Measurements from ENCODE around the gene CSF2RB.

Gene CSF2RB

DNA sequence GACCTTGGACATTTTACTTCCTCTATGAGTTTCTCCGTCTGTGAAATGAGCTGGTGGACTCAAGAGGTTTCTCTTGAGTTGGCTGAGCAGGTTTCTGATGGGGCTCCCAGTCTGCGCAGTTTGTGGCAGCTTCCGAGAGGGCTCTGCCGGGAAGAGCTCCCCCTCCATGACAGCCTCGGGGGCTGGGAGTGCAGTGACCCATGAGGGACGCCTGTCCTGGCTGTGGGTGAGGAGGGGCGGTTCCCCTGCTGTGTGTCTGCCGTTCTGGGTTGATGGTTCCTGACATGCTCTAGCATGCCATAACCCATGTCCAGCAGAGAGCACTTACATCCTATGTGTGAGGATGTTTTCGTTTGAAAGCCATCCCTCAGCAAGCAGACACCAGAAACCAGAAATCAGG, 14.8 kb downstream of the CSF2RB start:
- no peaks in the 10 kb centered on the region for H3K36me3 ChIP-seq (ENCODE audit: low read depth)
- H3K9me3 ChIP-seq (ENCODE audit: severe bottlenecking): no peaks in the 10 kb centered on the region
- H3K27ac ChIP-seq (ENCODE audit: poor library complexity, severe bottlenecking): no peak overlapping the region
- no peak for ATAC-seq (ENCODE audit: low read depth)
- no peaks in the 10 kb centered on the region for H3K4me1 ChIP-seq (ENCODE audit: insufficient read depth, poor library complexity, severe bottlenecking)
- no peak overlapping the region for H3K4me3 ChIP-seq (ENCODE audit: severe bottlenecking)
- TF ChIP-seq, protein P1, sequence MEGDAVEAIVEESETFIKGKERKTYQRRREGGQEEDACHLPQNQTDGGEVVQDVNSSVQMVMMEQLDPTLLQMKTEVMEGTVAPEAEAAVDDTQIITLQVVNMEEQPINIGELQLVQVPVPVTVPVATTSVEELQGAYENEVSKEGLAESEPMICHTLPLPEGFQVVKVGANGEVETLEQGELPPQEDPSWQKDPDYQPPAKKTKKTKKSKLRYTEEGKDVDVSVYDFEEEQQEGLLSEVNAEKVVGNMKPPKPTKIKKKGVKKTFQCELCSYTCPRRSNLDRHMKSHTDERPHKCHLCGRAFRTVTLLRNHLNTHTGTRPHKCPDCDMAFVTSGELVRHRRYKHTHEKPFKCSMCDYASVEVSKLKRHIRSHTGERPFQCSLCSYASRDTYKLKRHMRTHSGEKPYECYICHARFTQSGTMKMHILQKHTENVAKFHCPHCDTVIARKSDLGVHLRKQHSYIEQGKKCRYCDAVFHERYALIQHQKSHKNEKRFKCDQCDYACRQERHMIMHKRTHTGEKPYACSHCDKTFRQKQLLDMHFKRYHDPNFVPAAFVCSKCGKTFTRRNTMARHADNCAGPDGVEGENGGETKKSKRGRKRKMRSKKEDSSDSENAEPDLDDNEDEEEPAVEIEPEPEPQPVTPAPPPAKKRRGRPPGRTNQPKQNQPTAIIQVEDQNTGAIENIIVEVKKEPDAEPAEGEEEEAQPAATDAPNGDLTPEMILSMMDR (IDR thresholded peaks at IDR 0.05; ENCODE audit: poor library complexity, severe bottlenecking): no peak
- no peaks in the 10 kb centered on the region for H3K27me3 ChIP-seq (ENCODE audit: insufficient read depth, poor library complexity, severe bottlenecking)
- no peak for DNase-seq (ENCODE audit: low spot score)

DNA sequence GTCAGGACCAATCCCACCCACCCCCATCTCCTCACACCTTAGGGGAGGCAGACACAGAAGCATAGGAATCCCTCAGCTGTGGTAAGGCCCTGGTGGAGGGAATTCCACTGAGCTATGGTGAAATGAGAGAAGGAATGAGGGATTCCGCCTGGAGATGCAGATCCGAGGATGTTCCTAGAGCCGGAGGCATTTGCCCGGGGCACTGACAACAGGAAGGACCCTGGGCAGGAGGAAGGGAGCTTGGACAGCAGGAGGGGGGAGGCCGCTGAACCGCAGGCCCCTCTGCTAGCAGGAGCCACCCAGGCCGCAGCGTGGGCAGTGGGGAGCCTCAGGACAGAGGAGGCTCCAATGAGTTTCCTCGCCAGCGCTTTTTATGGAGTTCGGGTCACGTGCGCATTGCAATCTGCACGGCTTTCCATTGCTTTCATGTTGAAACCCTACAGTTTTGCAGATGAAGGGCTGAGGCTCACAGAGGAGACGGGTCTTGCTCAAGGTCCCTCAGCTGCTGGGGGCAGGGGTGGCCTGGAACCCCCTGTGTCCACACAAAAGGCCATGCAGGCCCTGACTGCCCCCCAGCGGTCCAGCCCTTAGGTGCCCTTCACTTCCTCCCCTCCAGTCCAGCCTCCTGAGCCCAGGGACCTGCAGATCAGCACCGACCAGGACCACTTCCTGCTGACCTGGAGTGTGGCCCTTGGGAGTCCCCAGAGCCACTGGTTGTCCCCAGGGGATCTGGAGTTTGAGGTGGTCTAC, 15.5 kb downstream of the CSF2RB start:
- Histone ChIP-seq H3K4me3 (ENCODE audit: severe bottlenecking) (no peak overlapping the region), H3K36me3 (ENCODE audit: low read depth) (no peaks in the 10 kb centered on the region), H3K9me3 (ENCODE audit: severe bottlenecking) (no peaks in the 10 kb centered on the region), H3K4me1 (ENCODE audit: insufficient read depth, poor library complexity, severe bottlenecking) (no peaks in the 10 kb centered on the region), H3K27me3 (ENCODE audit: insufficient read depth, poor library complexity, severe bottlenecking) (no peaks in the 10 kb centered on the region), H3K27ac (ENCODE audit: poor library complexity, severe bottlenecking) (no peak overlapping the region)
- DNase-seq (ENCODE audit: low spot score): no peak
- ATAC-seq (ENCODE audit: low read depth): no peak
- TF ChIP-seq, protein P1 (IDR thresholded peaks at IDR 0.05; ENCODE audit: poor library complexity, severe bottlenecking): no peak

DNA sequence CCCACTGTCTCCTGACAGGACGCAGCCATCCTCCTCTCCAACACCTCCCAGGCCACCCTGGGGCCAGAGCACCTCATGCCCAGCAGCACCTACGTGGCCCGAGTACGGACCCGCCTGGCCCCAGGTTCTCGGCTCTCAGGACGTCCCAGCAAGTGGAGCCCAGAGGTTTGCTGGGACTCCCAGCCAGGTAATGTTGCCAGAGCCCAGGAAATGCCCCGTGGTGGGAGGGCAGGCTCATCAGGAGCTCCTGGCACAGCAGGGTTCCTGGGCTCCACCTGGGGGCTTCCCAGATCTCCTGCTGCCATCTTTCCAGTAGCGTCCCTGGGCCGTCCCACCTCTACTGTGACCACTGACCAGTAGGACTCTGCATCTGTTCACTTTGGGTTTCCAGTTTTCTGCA, 16.2 kb downstream of the CSF2RB start:
- TF ChIP-seq, protein P1 (IDR thresholded peaks at IDR 0.05; ENCODE audit: poor library complexity, severe bottlenecking): no peak
- Histone ChIP-seq H3K36me3 (ENCODE audit: low read depth) (no peaks in the 10 kb centered on the region), H3K27me3 (ENCODE audit: insufficient read depth, poor library complexity, severe bottlenecking) (no peaks in the 10 kb centered on the region), H3K4me1 (ENCODE audit: insufficient read depth, poor library complexity, severe bottlenecking) (no peaks in the 10 kb centered on the region), H3K9me3 (ENCODE audit: severe bottlenecking) (no peaks in the 10 kb centered on the region), H3K4me3 (ENCODE audit: severe bottlenecking) (no peak overlapping the region), H3K27ac (ENCODE audit: poor library complexity, severe bottlenecking) (no peak overlapping the region)
- DNase-seq (ENCODE audit: low spot score) (no peak), ATAC-seq (ENCODE audit: low read depth) (no peak)

- H3K9me3 ChIP-seq (ENCODE audit: severe bottlenecking): no peaks in the 10 kb centered on the region
- TF ChIP-seq, protein P1 (IDR thresholded peaks at IDR 0.05; ENCODE audit: poor library complexity, severe bottlenecking): no peak
- no peaks in the 10 kb centered on the region for H3K27me3 ChIP-seq (ENCODE audit: insufficient read depth, poor library complexity, severe bottlenecking)
- H3K27ac ChIP-seq (ENCODE audit: poor library complexity, severe bottlenecking): no peak overlapping the region
- ATAC-seq (ENCODE audit: low read depth) (no peak), DNase-seq (ENCODE audit: low spot score) (no peak)
- H3K4me3 ChIP-seq (ENCODE audit: severe bottlenecking): no peak overlapping the region
- no peaks in the 10 kb centered on the region for H3K4me1 ChIP-seq (ENCODE audit: insufficient read depth, poor library complexity, severe bottlenecking)
- H3K36me3 ChIP-seq (ENCODE audit: low read depth): no peaks in the 10 kb centered on the region
Observed at GRCh38 chr22:36930041-36930935, 16.9 kb downstream of the CSF2RB start.
